Brain microvascular endothelial cell (primary cell): ENCODE measurements around the gene LRIF1.
A peak's percentile ranks its signal among the peaks of the same experiment; 100 is the strongest.

Experiments used
- DNase-seq: peaks from one replicate; pipeline ENCODE4 v3.0.0-alpha.2; 2020
- H3K27ac ChIP-seq: fragments of 250-450 bp; sonication (Bioruptor Pico); 2 replicates; pipeline ENCODE4 v1.5.1; 2020; ENCODE audit warnings: mild to moderate bottlenecking, moderate library complexity
- H3K27me3 ChIP-seq: fragments of 250-450 bp; sonication (Bioruptor Pico); replicated peaks from 2 replicates; pipeline ENCODE4 v1.5.1; 2020; ENCODE audit warnings: mild to moderate bottlenecking
- H3K36me3 ChIP-seq: fragments of 250-450 bp; sonication (Bioruptor Pico); replicated peaks from 2 replicates; pipeline ENCODE4 v1.5.1; 2020; ENCODE audit warnings: mild to moderate bottlenecking
- H3K4me3 ChIP-seq: 2 replicates; pipeline ENCODE4 v1.5.1; 2011; ENCODE audit warnings: low read depth, mild to moderate bottlenecking, control low read depth, low read length, moderate library complexity
- CTCF ChIP-seq: IDR thresholded peaks from 2 replicates; pipeline ENCODE4 v1.5.1; 2011; ENCODE audit warnings: low read depth, mild to moderate bottlenecking, moderate library complexity, low read length, control low read depth, inconsistent platforms; ENCODE audit errors: missing control alignments
- in situ Hi-C: cut with HindIII; loops from 2 replicates; pipeline ENCODE4 v1.10.0; 2017; ENCODE audit warnings: low sequenced_read_pairs, low pct_ligation_motif_present

Gene LRIF1

GRCh38 chr1:110964455-110964903 lies 757 bp upstream of the LRIF1 start:
- TF ChIP-seq CTCF = no peak
- peak overlapping the region; percentile 76 for H3K4me3 ChIP-seq
- no peaks in the 10 kb centered on the region for H3K36me3 ChIP-seq
- H3K27me3 ChIP-seq = no peaks in the 10 kb centered on the region
- peak overlapping the region; percentile 55 for H3K27ac ChIP-seq
- DNase-seq = no peak
- in situ Hi-C loops = no loop called here

GRCh38 chr1:110962892-110963690 lies 631 bp downstream of the LRIF1 start:
- in situ Hi-C loops = no loop called here
- no peaks in the 10 kb centered on the region for H3K36me3 ChIP-seq
- peak overlapping the region; percentile 96 for H3K27ac ChIP-seq
- DNase-seq = peak; percentile 79
- H3K27me3 ChIP-seq = no peaks in the 10 kb centered on the region
- TF ChIP-seq CTCF = no peak
- peak overlapping the region; percentile 76 for H3K4me3 ChIP-seq

- TF ChIP-seq CTCF = no peak
- Histone ChIP-seq H3K4me3 (no peak overlapping the region), H3K27ac (no peak overlapping the region), H3K27me3 (no peaks in the 10 kb centered on the region), H3K36me3 (no peaks in the 10 kb centered on the region)
- no peak for DNase-seq
- in situ Hi-C loops = no loop called here
Measured at GRCh38 chr1:110961902-110962301, 1.8 kb downstream of the LRIF1 start.

- in situ Hi-C loops = no loop called here
- no peak for TF ChIP-seq CTCF
- no peak for DNase-seq
- no peaks in the 10 kb centered on the region for H3K36me3 ChIP-seq
- H3K4me3 ChIP-seq = no peak overlapping the region
- no peaks in the 10 kb centered on the region for H3K27me3 ChIP-seq
- H3K27ac ChIP-seq = no peak overlapping the region
Measured at GRCh38 chr1:110960777-110961420, 2.8 kb downstream of the LRIF1 start.

GRCh38 chr1:110957798-110958197 lies 5.9 kb downstream of the LRIF1 start:
- in situ Hi-C loops = no loop called here
- no peak for DNase-seq
- H3K36me3 ChIP-seq = no peaks in the 10 kb centered on the region
- no peak for TF ChIP-seq CTCF
- H3K27me3 ChIP-seq = no peaks in the 10 kb centered on the region
- H3K4me3 ChIP-seq = no peak overlapping the region
- no peak overlapping the region for H3K27ac ChIP-seq
